Measurements from ENCODE around the gene GALM.
"Not testable (repeated sequence)": the region's sequence is repeated elsewhere in the genome, so short reads cannot be mapped to it uniquely, and the experiment has no call there.

Gene GALM

DNA sequence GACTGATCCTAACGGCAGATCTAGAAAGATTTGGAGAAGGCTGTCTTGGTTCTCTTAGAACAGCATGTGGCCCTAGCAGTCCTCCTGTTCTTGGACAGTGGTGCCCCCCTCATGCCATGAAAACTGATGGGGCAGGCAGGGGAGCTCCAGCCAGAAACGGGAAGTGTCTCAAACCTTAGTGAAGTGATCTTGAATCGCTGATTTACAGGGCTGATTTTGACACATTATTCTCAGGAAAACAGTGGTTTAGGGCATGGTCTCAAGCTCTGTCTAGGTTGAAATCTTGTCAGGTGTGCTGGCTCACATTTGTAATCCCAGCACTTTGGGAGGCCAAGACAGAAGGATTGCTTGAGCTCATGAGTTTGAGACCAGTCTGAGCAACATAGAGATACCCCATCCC is 47.4 kb downstream of the GALM start:
- no peak for DNase-seq

DNA sequence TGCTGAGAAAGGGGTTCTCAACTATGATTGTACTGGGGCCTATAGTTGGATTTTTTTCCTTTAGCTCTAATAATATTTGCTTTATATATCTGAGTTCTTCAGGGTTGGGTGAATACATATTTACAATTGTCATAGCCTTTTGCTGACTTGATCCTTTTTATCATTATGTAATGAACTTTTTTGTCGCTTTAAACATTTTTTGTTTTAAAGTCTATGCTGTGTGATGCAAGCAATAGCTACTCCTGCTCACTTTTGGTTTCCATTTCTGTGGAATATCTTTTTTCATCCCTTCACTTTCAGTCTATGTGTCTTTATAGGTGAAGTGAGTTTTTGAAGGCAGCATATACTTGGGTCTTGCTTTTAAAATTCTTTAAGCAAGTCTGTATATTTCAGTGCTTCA is 49.0 kb downstream of the GALM start:
- DNase-seq: not testable (repeated sequence)

DNA sequence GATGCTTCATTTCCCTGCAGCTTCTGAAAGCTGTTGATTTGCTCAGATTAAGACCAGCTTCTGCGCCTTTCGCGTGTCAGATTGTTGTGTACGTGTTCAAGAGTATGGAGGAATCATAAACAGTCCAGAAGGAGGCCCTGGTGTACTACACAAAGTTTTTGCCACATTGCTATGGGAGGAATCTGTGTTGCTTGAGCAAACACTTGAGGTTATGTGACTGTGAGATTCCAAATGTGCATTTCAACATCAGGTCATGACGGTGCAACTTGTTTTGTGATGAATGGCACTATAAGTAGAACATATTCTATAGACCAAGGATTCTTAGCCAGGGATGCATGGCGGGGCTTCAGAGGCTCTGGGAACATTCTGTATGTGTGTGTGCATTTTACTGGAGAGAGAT is 50.3 kb downstream of the GALM start:
- DNase-seq: no peak

DNA sequence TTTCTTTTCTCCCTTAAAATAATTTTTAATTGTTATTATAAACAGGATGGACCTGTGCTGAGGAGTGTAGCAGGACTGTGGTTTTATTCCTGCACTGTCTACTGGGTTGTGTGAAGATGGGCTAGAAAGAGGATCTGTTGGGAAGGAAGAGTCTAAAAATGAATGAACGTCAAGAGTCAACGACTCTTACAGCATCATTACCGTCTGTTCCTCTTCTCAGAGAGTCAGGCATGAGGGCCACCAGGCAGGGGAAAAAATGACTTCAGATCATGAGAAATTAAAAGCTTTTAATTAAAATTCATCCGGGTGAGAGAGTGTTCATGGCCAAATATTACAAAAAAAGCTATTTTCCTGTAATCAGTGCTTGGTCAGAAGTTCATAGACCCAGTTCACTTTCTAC is 52.7 kb downstream of the GALM start:
- no peak for DNase-seq

DNA sequence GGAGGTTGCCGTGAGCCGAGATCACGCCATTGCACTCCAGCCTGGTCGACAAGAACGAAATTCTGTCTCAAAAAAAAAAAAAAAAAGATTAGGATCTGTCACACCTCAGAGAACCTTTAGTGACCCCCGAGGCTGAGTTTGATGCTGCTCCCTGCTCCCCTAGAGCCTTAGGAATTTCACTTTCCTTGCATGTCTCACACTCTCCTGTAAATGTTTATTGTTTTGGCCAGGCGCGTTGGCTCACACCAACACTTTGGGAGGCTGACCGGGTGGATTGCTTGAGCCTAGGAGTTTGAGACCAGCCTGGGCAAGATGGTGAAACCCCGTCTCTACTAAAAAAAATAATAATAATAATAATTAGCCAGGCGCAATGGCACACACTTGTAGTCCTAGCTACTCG is 53.8 kb downstream of the GALM start:
- DNase-seq: no peak

DNA sequence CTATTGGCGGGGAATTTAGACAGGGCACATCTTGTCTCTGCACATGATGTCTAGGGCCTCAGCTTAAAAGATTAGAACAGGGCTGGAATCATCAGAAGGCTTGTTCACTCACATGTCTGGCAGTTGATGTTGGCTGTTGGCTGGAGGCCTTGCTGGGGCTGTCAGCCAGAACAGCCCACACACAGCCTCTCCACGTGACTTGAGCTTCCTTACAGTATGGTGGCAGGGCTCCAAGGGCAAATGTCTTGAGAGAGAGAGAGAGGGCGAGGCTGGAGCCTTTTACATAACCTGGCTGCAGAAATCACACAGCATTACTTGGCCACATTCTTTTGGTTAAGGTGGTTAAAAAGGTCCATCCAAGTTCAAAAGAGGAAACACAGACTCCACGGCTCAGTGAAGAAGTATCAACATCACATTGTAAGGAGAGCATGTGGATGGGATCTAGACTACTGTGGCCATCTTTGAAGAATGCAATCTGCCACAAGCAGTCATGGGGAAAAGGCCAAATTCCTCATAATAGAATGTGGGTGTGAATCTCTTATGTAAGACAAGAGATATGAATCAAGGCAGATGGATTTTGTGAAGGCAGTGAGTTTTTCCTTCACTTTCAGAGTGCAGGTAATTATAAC is 54.8 kb downstream of the GALM start:
- no peak for DNase-seq

DNA sequence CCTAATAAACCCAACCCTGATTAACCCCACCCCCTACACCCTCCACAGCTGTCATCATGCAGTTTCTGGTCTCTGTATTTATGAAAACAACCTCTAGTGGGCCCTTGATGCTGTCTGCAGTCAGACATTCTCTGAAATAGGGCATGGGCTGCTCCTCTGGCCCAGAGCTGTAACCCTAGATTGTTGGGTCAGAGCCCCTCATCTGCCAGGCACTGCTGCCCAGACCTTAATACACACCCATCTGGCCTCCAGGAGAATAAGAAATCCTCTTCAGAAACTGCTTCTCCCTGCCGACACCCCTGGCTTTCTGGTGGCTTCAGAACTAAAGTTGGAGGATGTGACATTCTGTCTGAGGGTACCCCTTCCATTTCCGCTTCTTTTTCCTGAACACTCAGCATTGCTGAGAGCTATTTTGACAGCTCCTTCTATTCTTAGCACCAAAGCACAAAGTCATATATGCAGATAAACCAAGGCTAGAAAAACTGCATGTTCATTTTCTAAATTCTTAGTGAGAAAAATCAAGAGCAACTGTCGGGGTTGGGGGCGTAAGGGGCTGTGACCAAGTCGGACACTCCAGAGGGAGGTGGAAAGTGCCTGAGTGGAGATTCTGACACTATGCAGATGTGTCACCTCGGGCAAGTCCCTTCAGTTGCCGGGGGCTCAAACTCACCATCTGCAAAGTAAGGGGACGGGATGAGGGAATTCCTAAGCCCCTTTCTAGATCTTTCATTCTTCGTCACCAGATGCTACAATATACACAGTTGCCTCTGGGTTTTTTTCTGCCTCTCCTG is 56.6 kb downstream of the GALM start:
- DNase-seq: no peak

DNA sequence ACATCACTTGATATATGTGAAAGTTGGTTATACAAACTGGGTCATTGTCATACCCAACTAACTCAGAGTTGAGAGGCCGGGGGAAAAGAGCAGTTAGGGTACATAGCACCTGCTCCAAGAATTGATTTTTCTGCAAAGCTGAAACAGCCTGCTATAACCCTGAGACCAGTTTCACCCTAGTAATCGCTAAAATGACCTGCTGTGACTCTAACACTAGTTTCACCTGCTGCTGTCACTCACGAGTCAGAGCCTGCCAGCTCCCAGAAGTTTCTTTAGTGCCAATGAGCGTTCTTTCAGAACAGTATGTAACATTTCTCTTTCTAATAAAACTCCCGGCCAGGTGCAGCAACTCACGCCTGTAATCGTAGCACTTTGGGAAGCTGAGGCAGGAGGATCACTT is 57.3 kb downstream of the GALM start:
- DNase-seq: no peak

DNA sequence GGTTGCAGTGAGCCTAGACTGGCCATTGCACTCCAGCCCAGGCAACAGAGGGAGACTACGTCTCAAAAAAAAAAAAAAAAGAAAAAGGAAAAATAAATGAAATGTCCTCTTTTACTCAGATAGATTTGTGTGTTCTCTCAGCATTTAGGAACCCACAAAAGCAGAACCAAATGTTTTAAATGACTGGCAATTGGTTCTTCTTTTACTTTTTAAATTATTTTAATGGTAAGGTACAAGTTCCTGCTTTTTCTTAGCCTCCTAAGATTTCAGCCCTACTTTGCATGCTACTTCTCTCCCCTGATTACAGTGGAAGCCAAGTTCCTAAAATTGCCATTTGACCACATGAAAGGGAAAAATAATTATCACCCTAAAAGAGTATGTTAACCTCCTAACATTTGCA is 61.7 kb downstream of the GALM start:
- DNase-seq: no peak

DNA sequence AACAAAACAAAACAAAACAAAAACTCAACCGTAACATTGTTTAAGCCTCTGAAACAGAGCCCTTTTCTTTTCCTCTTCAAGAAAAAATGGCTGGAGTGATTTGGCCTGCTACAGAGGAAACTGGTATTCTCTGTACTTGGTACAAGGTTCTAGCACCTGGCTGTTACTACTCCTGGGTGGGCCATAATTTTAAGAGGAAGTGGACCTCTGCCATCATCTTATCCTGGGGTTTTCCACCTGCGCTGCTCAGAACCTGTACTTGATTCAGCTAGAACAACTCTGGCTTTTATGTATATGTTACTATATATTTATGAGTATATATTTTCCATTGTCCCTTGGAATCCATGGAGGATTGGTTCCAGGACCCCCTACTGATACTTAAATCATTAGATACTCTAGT is 62.8 kb downstream of the GALM start:
- DNase-seq: no peak

DNA sequence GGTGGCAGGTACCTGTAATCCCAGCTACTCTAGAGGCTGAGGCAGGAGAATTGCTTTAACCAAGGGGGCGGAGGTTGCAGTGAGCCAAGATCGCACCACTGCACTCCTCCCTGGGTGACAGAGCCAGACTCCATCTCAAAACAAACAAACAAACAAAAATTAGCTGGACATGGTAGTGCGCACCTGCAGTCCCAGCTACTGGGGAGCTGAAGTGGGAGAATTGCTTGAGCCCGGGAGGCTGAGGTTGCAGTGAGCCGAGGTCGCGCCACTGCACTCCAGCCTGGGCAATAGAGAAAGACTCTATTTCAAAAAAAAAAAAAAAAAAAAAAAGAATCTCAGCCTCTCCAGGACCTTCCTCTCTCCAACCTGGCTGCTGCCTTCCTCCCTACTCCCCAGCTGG is 65.2 kb downstream of the GALM start:
- no peak for DNase-seq

DNA sequence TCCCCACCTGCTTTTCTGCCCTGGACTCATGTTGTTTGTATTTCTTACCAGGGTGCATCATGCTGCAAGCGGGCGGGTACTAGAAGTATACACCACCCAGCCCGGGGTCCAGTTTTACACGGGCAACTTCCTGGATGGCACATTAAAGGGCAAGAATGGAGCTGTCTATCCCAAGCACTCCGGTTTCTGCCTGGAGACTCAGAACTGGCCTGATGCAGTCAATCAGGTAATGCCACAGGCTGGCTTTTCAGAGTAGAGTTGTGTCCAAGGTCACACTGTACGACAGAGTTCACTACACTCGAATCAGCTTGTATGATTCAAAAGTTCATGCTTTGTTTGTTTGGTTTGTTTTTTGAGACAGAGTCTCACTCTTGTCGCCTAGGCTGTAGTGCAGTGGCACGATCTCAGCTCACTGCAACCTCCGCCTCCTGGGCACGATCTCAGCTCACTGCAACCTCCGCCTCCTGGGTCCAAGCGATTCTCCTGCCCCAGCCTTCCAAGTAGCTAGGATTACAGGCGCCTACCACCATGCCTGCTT is 65.8 kb downstream of the GALM start:
- DNase-seq: no peak

DNA sequence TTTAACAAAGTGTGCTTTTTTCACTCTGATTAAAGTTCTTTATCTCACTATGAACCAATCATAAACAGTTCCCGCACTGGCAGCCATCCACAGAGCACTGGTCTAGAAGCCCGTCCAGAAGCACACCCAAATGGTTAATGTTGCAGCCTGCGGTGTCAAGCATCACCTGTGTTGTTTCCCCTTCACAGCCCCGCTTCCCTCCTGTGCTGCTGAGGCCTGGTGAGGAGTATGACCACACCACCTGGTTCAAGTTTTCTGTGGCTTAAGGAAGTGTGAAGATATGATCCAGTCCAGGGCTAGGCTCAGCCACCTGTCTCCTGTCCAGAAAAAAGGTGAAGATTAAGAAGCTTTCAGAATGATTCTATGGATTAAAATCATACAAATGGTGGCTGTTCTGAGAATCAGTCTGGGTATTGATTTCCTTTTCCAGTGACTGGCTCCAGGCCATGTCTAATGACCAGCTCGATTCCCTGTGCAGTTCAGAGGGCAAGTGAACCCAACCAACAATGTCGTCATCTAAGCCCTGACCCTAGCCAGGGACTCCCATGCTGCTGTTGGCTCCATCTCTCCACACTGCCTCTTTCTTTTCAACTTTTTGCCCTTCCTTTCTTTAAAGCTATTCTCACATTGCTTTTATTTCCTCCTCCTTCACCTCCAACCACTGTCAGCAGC is 67.5 kb downstream of the GALM start:
- no peak for DNase-seq

DNA sequence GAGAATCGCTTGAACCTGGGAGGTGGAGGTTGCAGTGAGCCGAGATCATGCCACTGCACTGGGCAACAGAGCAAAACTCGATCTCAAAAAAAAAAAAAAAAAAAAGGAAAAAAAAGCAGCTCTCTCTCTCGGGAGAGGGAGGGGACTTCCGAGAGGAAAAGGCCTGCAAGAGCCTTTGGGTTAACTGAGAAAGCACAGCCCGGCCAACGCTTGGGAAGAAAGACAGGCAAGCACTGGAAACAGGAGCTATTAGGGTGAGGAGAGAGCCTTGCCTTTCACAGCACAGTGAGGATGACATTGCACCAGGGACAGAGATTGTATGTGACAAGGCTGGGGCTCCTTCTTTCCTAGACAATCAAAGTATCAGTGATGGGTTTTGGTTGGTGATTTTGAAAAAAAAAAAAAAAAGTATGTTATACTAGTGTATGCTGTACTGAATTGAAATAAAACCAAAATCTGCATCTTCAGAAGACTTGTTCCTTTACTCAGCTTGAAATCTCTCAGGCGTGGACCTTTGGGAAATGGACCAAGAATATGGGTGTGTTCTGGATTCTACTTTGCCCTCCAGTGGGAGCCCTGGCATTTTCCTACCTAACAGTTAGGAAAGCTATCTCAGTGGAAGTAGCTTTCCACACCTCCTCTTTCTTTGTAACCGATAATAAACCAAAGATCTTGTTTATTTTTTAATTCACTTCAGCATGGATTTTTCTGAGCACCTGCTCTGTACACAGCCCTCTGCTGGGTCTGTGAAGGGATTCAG is 68.6 kb downstream of the GALM start:
- no peak for DNase-seq

DNA sequence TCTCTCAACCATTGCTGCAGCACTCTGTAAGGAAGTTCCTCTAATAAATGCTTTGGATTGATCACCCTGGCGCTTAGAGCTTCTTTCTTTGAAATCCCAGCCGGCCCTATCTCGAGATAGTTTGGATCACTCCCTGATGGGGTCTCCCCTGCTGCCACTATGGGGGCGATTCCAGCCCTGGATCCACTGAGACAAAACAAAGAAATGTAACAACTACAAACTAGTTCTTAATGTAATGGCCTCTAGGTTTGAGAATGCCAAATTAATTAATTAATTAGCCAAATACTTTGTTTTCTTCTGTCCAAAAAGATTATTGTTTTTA is 70.0 kb downstream of the GALM start:
- DNase-seq: no peak

DNA sequence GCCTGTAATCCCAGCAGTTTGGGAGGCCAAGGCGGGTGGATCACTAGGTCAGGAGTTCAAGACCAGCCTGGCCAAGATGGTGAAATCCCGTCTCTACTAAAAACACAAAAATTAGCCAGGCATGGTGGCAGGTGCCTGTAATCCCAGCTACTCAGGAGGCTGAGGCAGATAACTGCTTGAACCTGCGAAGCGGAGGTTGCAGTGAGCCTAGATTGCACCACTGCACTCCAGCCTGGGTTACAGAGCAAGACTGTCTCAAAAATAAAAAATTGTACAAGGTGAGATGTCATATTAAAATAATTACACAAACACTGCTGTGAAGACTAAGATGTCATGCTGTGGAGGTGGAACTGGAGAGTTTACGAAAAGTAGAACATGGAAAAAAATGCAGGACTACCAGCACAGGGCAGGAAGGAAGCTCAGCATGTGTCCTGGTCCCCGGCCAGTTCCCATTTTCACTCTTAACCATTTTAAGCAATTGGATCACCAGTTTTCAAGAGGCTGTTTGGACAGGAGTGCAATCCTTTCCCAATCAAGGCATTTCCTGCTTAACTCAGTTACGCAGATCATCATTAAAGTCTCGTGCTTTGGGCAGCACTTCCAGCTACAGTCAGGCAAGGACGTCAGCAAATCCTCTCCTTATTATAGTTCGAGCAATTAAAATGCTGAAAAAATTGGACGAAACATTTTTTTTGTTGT is 71.2 kb downstream of the GALM start:
- DNase-seq: not testable (repeated sequence)

DNA sequence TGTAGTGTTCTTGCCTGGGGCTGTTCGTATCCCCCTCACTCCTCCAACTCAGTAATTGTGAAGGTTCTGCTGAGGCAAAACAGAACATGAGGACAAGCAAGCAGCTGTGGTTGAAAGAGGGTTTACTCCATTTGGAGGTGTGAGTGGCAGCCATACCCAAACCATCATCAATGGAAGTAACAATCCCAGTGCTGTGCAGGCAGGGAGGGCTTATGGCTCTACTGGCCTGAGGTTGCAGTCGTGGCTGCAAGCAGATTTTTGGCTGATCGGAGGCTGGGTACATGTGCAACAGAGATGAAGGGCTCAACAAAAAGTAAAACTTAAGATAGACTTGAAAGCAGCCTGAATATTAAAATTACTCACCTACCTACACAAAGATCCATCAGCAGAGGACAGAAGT is 72.0 kb downstream of the GALM start:
- no peak for DNase-seq

DNA sequence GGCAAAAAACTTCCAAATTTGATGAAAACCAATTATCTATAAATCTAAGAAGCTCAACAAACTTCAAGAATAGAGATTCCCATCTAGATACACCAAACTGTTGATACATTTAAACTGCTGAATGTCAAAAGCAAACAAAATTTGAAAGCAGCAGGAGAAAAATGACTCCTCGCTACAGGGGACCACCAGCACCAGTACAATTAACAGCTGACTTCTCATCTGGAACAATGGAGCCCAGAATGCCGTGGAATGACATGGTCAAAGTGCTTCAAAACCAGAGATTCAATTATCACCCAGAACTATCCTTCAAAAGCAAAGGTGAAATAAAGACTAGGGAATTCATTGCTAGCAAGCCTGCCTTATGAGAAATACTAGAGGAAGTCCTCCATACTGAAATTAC is 73.6 kb downstream of the GALM start:
- no peak for DNase-seq

DNA sequence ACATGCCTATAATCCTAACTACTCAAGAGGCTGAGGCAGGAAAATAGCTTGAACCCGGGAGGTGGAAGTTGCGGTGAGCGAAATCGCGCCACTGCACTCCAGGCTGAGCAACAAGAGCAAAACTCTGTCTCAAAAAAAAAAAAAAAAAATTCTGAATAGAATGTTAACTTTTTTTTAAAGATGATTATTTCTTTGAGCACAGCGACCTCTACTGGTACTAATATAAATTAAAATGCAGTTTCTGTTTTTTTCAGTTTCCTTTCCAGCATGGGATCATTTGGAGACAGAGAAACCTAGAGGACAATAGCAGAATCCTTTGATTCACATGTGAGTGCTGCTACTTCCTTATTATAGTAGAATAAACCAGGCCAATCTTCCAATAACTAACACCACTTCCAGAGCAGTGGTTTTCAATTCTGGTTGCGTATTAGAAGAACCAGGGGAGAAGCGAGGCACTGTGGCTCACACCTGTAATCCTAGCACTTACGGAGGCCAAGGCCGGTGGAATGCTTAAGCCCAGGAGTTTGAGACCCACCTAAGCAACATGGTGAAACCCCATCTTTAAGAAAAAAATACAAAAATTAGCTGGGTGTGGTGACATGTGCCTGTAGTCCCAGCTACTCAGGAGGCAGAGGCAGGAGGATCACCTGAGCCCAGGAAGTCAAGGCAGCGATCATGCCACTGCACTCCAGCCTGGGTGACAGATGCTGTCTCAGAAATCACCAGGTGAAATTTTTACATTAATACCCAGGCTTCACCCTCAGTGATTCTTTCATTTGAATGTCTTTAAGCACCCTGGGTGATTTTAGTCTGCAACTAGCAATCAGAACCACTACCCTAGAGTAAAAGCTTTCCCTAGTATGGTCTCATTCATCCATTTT is 75.2 kb downstream of the GALM start:
- DNase-seq: no peak

DNA sequence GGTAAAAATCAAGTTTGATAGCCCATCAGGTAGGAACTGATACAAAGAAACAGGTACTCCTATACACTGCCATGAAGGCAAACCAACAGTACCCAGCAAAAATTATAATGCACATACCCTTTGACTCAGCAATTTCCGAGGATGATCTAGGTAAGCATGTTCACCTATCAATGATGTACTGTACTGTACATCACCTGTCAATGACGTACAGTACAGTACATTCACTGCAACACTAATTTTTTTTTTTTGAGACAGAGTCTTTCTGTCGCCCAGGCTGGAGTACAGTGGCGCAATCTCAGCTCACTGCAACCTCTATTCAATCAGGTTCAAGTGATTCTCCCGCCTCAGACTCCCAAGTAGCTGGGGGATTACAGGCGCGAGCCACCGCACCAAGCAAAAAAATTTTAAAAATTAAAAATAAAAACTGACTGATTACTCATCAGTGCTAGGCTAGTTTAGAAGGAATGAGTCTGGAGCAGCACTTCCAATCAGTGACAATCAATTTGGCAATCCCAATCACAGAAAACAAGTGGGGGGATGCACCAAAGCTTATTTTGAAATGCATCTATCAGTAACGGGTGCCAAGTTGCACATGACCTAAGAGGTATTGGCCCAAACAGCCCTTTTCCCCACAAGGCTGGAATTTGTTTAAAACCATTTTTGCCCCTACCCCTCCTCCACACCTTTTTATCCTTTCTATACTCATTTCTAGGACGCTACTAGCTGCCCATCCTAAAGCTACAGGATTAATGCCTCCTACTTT is 77.1 kb downstream of the GALM start:
- no peak for DNase-seq
